Progenitor cell of endocrine pancreas (in vitro differentiated cells): ENCODE measurements around the gene COL6A3. TPM values are rescaled to one million over a fixed set of nuclear protein-coding genes. Genes with fewer than 3 reads are reported as not detected.

Source experiments
- DNase-seq: peaks from one replicate; pipeline ENCODE4 v3.0.0; 2021; ENCODE audit warnings: low spot score; ENCODE audit not compliant: unreplicated experiment
- H3K27ac Mint-ChIP-seq: 2 replicates; pipeline ENCODE4 v1.8.0; 2021; ENCODE audit warnings: mild to moderate bottlenecking, moderate library complexity, mixed read lengths
- H3K27me3 Mint-ChIP-seq: 2 replicates; pipeline ENCODE4 v1.8.0; 2021; ENCODE audit warnings: mixed read lengths
- H3K36me3 Mint-ChIP-seq: 2 replicates; pipeline ENCODE4 v1.8.0; 2022; ENCODE audit warnings: mixed read lengths; ENCODE audit not compliant: insufficient read depth
- H3K4me1 Mint-ChIP-seq: 2 replicates; pipeline ENCODE4 v1.8.0; 2021; ENCODE audit warnings: low read depth, mixed read lengths
- H3K4me3 Mint-ChIP-seq: 2 replicates; pipeline ENCODE4 v1.8.0; 2021; ENCODE audit warnings: low read depth, mild to moderate bottlenecking, moderate library complexity, mixed read lengths
- H3K9me3 Mint-ChIP-seq: 2 replicates; pipeline ENCODE4 v1.8.0; 2021; ENCODE audit warnings: low read depth, mixed read lengths
- total RNA-seq: library from RNA; stranded (reverse); gene quantifications from 2 replicates; pipeline ENCODE4 v1.2.1, GENCODE V29; 2021
- TF ChIP-seq, protein P1 (sequence below): fragments of 200-600 bp; sonication (generic); IDR thresholded peaks from one replicate; pipeline ENCODE4 v1.5.0; 2021; ENCODE audit warnings: antibody characterized with exemption, mild to moderate bottlenecking; ENCODE audit not compliant: unreplicated experiment

Gene COL6A3
- total RNA-seq, 1 donor from 2014 or later: 1.0 TPM

DNA sequence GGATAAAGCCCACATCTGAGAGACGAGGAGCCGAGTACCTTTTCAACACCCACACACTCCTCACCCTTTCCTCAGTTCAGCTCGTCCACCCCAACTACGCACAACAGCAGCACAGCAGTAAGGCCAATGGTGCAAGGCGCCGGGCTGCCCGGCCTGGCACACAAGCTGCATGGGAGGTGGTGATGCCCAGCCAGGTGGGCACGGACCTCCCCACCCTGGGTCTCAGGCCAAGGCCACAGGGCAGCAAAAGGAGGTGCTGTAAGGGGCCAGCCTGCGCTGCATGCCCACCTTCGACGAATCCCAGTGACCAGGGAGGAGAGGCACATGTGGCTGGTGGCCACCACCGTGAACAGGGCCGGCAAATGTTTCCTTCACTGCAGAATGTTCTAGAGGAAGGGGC is 36.6 kb upstream of the COL6A3 start:
- no peaks in the 10 kb centered on the region for H3K4me1 Mint-ChIP-seq
- H3K4me3 Mint-ChIP-seq: no peak overlapping the region
- H3K9me3 Mint-ChIP-seq: no peaks in the 10 kb centered on the region
- no peak for DNase-seq
- H3K27ac Mint-ChIP-seq: no peak overlapping the region
- TF ChIP-seq, protein P1, sequence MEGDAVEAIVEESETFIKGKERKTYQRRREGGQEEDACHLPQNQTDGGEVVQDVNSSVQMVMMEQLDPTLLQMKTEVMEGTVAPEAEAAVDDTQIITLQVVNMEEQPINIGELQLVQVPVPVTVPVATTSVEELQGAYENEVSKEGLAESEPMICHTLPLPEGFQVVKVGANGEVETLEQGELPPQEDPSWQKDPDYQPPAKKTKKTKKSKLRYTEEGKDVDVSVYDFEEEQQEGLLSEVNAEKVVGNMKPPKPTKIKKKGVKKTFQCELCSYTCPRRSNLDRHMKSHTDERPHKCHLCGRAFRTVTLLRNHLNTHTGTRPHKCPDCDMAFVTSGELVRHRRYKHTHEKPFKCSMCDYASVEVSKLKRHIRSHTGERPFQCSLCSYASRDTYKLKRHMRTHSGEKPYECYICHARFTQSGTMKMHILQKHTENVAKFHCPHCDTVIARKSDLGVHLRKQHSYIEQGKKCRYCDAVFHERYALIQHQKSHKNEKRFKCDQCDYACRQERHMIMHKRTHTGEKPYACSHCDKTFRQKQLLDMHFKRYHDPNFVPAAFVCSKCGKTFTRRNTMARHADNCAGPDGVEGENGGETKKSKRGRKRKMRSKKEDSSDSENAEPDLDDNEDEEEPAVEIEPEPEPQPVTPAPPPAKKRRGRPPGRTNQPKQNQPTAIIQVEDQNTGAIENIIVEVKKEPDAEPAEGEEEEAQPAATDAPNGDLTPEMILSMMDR: no peak
- no peaks in the 10 kb centered on the region for H3K36me3 Mint-ChIP-seq
- H3K27me3 Mint-ChIP-seq: peaks cover 34% of the 10 kb centered on the region

DNA sequence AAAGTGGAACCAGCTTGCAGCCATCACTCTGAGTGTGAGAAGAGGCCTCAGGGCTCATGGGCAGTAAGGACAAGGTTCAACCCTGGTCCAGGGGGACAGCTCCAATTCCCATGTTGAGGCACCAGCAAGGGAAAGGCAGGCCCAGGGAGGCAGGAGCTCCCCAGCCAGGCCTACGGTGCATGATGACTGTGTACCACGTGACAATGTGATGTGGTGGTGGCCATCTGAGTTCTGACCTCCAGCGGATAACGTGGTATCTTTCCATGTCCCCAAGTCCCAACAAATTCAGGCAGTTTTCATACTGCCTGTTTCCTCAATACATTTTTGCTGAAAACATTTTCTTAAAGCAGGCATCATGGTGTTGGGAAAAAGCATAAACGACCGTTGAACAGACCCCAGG is 36.1 kb upstream of the COL6A3 start:
- no peak overlapping the region for H3K27ac Mint-ChIP-seq
- no peak overlapping the region for H3K4me3 Mint-ChIP-seq
- TF ChIP-seq, protein P1: no peak
- H3K9me3 Mint-ChIP-seq: no peaks in the 10 kb centered on the region
- DNase-seq: no peak
- no peaks in the 10 kb centered on the region for H3K4me1 Mint-ChIP-seq
- no peaks in the 10 kb centered on the region for H3K36me3 Mint-ChIP-seq
- H3K27me3 Mint-ChIP-seq: peaks cover 34% of the 10 kb centered on the region

DNA sequence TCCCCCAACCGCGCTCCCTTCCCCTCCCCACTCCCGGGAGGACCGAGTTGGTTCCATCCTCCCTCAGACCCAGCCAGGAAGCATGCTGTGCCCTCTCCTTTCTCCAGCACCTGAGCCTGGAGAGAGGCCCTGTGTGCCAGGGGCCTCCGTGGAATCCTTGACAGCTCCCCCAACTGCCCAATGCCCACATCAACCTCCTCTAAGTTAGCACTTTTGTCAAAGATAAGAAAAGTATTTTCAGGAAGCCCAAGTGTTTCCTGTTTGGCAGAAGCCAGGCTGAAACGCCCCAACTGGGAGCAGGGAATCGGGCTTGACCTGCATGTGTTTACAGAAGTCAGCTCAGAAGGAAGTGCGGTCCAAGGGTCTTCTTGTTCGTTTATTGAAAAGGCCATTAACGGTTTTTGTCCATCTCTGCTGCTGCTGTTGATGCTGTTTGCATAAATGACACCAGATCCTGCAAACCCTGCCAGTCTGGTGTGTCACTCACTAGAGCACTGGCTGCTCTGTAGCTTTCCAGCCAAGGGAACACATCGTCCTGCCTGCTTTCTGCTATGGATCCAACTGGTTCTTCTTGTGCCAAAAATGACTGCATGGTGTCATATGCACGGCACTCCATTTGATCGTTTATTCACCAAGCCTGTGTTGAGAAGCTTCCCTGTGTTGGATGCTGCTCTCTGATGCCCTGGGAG is 35.4 kb upstream of the COL6A3 start:
- no peak overlapping the region for H3K4me3 Mint-ChIP-seq

DNA sequence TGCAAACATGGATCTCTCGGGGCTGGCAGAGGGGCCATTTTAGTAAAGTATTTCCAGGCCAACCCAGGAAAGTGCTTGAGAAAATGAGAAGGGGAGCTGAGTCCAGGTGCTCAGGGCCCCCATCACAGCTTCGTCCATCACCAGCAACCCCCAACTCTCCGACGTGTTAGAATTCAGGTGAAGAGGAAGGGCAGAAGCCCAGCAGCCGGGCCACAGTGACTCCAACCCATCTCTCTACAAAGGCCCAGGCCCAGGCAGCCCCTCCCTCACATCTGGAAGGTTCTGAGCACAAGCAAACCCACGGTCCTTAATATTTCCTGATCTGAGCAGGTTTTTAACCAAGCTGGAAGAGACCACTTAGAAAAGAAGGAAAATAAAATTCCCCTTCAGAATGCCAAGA is 34.7 kb upstream of the COL6A3 start:
- Mint-ChIP-seq H3K4me3 (no peak overlapping the region), H3K4me1 (no peaks in the 10 kb centered on the region), H3K27me3 (peaks cover 39% of the 10 kb centered on the region), H3K36me3 (no peaks in the 10 kb centered on the region), H3K9me3 (no peaks in the 10 kb centered on the region), H3K27ac (no peak overlapping the region)
- TF ChIP-seq, protein P1: no peak
- no peak for DNase-seq

More for the DNA sequence above, 35.4 kb upstream of the COL6A3 start:
- TF ChIP-seq, protein P1: no peak
- H3K27me3 Mint-ChIP-seq: peaks cover 34% of the 10 kb centered on the region
- H3K36me3 Mint-ChIP-seq: no peaks in the 10 kb centered on the region
- no peak for DNase-seq
- no peaks in the 10 kb centered on the region for H3K4me1 Mint-ChIP-seq
- H3K27ac Mint-ChIP-seq: no peak overlapping the region
- no peaks in the 10 kb centered on the region for H3K9me3 Mint-ChIP-seq

DNA sequence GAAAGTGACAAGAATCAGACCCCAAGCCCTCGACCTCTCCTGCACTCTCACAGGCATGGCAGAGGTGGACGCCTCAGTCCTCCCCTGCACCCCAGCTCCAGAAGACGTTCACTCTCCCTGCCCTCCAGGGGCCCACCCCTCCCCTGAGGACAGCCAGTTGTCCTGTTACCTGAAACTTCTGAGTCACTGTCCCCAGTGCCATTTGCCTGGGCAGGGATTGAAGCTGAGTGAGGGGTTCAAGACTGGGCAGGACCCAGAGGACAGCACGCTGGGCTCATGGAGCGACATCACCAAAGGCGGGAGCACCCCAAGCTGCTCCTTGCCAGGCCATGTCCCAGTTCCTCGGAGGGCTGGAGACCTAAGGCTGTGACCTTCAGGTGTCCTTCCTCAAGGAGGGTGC is 34.2 kb upstream of the COL6A3 start:
- no peak overlapping the region for H3K4me3 Mint-ChIP-seq
- no peak overlapping the region for H3K27ac Mint-ChIP-seq
- no peaks in the 10 kb centered on the region for H3K36me3 Mint-ChIP-seq
- TF ChIP-seq, protein P1: no peak
- H3K4me1 Mint-ChIP-seq: no peaks in the 10 kb centered on the region
- H3K27me3 Mint-ChIP-seq: peaks cover 36% of the 10 kb centered on the region
- no peaks in the 10 kb centered on the region for H3K9me3 Mint-ChIP-seq
- DNase-seq: no peak
